22Rv1 (cell line): ENCODE measurements around the gene GMDS.

Experiments used
- H3K27ac ChIP-seq: fragments of 450-650 bp; 2 replicates; pipeline ENCODE4 v1.5.1; 2017
- ZFX ChIP-seq: fragments of 450-650 bp; IDR thresholded peaks from 2 replicates; pipeline ENCODE4 v1.6.1; 2017; ENCODE audit warnings: antibody characterized with exemption, borderline replicate concordance
- TF ChIP-seq, protein P1 (sequence below): fragments of 450-650 bp; IDR thresholded peaks from 2 replicates; pipeline ENCODE4 v1.5.1; 2017; ENCODE audit warnings: mild to moderate bottlenecking

Gene GMDS

DNA sequence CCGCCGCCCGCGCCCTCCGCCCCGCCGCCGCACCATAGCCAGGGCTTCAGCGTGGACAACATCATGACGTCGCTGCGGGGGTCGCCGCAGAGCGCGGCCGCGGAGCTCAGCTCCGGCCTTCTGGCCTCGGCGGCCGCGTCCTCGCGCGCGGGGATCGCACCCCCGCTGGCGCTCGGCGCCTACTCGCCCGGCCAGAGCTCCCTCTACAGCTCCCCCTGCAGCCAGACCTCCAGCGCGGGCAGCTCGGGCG is 634.2 kb downstream of the GMDS start:
- no peak overlapping the region for H3K27ac ChIP-seq
- TF ChIP-seq ZFX = no peak
- TF ChIP-seq, protein P1, sequence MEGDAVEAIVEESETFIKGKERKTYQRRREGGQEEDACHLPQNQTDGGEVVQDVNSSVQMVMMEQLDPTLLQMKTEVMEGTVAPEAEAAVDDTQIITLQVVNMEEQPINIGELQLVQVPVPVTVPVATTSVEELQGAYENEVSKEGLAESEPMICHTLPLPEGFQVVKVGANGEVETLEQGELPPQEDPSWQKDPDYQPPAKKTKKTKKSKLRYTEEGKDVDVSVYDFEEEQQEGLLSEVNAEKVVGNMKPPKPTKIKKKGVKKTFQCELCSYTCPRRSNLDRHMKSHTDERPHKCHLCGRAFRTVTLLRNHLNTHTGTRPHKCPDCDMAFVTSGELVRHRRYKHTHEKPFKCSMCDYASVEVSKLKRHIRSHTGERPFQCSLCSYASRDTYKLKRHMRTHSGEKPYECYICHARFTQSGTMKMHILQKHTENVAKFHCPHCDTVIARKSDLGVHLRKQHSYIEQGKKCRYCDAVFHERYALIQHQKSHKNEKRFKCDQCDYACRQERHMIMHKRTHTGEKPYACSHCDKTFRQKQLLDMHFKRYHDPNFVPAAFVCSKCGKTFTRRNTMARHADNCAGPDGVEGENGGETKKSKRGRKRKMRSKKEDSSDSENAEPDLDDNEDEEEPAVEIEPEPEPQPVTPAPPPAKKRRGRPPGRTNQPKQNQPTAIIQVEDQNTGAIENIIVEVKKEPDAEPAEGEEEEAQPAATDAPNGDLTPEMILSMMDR = peak; percentile 58

- no peak for TF ChIP-seq ZFX
- TF ChIP-seq, protein P1 = no peak
- H3K27ac ChIP-seq = peak overlapping the region; percentile 70
These were observed 634.7 kb downstream of the GMDS start for GRCh38 chr6:1610497-1611321.

DNA sequence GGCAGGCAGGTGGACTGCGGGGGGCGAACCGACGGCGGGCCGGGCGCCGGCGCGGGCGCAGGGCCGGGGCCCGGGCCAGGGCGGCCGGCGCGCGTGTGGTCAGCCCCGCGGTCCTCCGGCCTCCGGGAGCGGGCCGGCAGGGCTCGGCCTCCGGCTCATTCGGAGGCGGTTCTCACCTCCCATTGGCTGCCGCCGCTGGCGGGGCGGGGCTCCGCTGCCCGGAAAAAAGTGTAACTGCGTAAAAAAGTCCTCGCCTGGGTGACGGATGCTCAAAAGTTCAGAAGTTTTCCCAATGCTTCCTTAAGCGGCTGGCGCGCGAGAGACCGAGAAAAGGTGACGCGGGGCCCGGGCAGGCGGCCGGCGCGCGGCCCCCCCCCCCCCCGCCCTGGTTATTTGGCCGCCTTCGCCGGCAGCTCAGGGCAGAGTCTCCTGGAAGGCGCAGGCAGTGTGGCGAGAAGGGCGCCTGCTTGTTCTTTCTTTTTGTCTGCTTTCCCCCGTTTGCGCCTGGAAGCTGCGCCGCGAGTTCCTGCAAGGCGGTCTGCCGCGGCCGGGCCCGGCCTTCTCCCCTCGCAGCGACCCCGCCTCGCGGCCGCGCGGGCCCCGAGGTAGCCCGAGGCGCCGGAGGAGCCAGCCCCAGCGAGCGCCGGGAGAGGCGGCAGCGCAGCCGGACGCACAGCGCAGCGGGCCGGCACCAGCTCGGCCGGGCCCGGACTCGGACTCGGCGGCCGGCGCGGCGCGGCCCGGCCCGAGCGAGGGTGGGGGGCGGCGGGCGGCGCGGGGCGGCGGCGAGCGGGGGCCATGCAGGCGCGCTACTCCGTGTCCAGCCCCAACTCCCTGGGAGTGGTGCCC is 635.5 kb downstream of the GMDS start, which contains the start of gene FOXC1:
Gene FOXC1, plus strand, starts transcription at position 268 of the 849 bp plus-strand sequence. Its CDS starts 531 bp downstream, at position 799.
- TF ChIP-seq, protein P1 = no peak
- TF ChIP-seq ZFX = no peak
- peak within 1 kb of the TSS; percentile 70 for H3K27ac ChIP-seq

DNA sequence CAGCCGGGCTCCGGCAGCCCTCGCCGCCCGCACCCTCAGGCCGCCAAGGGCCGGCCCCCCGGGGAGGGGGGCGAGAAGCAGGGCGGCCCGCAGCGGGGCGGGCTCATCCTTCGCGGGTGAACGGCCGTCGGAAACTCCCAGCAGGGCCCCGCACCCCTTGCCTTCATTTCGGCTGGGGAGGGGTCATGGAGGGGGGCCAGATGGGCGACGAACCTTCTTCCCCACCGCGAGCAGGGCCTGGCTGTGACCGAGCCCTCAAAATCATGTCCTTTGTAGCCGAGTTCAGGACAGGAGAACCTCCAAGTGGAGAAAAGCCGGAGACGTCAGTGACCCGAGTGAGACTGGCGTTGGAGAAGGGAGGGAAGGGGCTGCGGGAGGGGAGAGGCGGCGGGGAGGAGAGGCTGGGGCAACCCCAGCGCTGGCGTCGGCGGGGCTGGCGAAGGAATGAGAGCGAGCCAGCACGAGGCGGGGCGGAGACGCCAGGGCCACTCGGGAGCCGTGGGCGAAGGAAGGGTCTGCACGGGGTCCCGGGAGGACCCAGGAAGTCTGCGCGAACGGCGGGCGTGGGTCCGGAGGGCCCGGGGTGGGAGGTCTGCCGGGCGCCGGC is 636.3 kb downstream of the GMDS start:
- TF ChIP-seq, protein P1 = no peak
- TF ChIP-seq ZFX = no peak
- H3K27ac ChIP-seq = no peak overlapping the region

DNA sequence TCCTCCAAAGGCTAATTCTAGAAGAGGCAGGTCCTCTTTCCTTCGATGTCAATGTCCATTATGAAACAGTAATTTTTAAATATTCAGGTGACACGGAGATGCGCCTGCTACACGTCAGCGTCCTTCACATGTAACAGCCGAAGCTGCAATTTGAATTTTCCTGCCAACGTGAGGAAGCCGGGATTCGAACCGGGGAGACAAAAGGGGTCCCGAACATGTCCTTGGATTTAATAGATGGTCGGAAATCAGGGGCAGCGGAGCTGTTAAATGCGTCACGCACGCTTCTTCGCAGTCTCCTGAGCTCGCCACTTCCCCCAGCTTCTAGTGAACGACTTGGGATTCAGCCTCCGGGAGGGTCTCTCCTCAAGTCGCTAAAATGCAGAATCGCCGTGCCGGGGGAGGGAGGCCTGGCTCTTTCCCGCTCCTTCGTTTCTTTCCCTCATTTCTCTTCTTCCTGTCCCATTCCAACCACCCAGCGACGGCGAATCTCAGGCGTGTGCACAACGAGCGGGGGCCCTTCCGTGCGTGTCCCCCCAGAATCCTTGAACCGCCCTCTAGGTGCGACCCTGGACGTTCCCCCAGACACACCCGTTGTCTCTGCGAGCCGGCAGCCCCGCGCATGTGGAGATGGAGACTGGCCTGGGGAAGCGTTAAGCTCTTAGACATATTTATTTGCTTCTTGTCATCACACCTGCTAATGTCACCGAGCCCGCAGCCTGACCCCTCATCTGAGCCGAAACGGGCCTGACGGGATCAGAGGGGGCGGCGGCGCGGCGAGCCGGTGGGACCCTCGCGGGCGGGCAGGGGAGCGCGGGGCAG is 637.0 kb downstream of the GMDS start:
- no peak overlapping the region for H3K27ac ChIP-seq
- no peak for TF ChIP-seq ZFX
- TF ChIP-seq, protein P1 = no peak

- no peak for TF ChIP-seq ZFX
- TF ChIP-seq, protein P1 = no peak
- no peak overlapping the region for H3K27ac ChIP-seq
These were observed 637.7 kb downstream of the GMDS start for GRCh38 chr6:1607516-1608221.
